HepG2 (cell line): ENCODE results near the gene CCL19. TPM values are rescaled to one million over a fixed set of nuclear protein-coding genes. Genes with fewer than 3 reads are reported as not detected.

ENCODE experiments used
- ETV5 ChIP-seq: IDR thresholded peaks from 2 replicates; pipeline ENCODE4 v1.6.1; 2018; ENCODE audit warnings: missing biosample characterization, missing genetic modification reagents, inconsistent platforms, borderline replicate concordance
- FOSL2 ChIP-seq: sonication (generic); formaldehyde crosslinking; IDR thresholded peaks from 2 replicates; pipeline ENCODE4 v1.4.0; 2020; ENCODE audit warnings: missing genetic modification reagents
- FOXC1 ChIP-seq: sonication (generic); formaldehyde crosslinking; IDR thresholded peaks from 2 replicates; pipeline ENCODE4 v1.8.0; 2022; ENCODE audit warnings: mild to moderate bottlenecking, missing genetic modification reagents, borderline replicate concordance
- GATAD1 ChIP-seq: IDR thresholded peaks from 2 replicates; pipeline ENCODE4 v1.6.1; 2016; ENCODE audit warnings: missing genetic modification reagents, missing compliant biosample characterization
- HDAC1 ChIP-seq: sonication (generic); formaldehyde crosslinking; IDR thresholded peaks from 2 replicates; pipeline ENCODE4 v1.5.1; 2020; ENCODE audit warnings: mild to moderate bottlenecking, missing genetic modification reagents
- LBX2 ChIP-seq: sonication (generic); formaldehyde crosslinking; IDR thresholded peaks from 2 replicates; pipeline ENCODE4 v1.5.0; 2020; ENCODE audit warnings: missing genetic modification reagents, mild to moderate bottlenecking, borderline replicate concordance
- MBNL3 ChIP-seq: fragments of 250-450 bp; sonication (Bioruptor Pico); conservative IDR thresholded peaks from 2 replicates; pipeline ENCODE4 v1.8.0; 2022; ENCODE audit warnings: mild to moderate bottlenecking, inconsistent platforms
- MED1 ChIP-seq: sonication (generic); formaldehyde crosslinking; IDR thresholded peaks from 2 replicates; pipeline ENCODE4 v1.4.0; 2020; ENCODE audit warnings: missing genetic modification reagents
- PHB2 ChIP-seq: fragments of 450-650 bp; IDR thresholded peaks from 2 replicates; pipeline ENCODE4 v1.6.1; 2018; ENCODE audit not compliant: partially characterized antibody
- PPARG ChIP-seq: conservative IDR thresholded peaks from 2 replicates; pipeline ENCODE4 v1.6.1; 2016; ENCODE audit warnings: missing biosample characterization, missing genetic modification reagents
- RAD51 ChIP-seq: fragments of 450-650 bp; IDR thresholded peaks from 2 replicates; pipeline ENCODE4 v1.6.1; 2016; ENCODE audit warnings: borderline replicate concordance
- RARA ChIP-seq: IDR thresholded peaks from 2 replicates; pipeline ENCODE4 v1.6.1; 2016; ENCODE audit warnings: missing genetic modification reagents, missing compliant biosample characterization
- RBAK ChIP-seq: sonication (generic); formaldehyde crosslinking; IDR thresholded peaks from 2 replicates; pipeline ENCODE4 v1.5.1; 2020; ENCODE audit warnings: mild to moderate bottlenecking, missing genetic modification reagents
- SMAD3 ChIP-seq: sonication (generic); formaldehyde crosslinking; IDR thresholded peaks from 2 replicates; pipeline ENCODE4 v1.4.0; 2020; ENCODE audit warnings: missing genetic modification reagents
- SRF ChIP-seq: IDR thresholded peaks from 2 replicates; pipeline ENCODE4 v1.6.1; 2011; ENCODE audit warnings: mild to moderate bottlenecking, low read depth, low read length, moderate library complexity
- SRSF1 ChIP-seq: fragments of 200-400 bp; formaldehyde crosslinking; optimal IDR thresholded peaks from 2 replicates; pipeline ENCODE3; 2017; ENCODE audit warnings: mild to moderate bottlenecking, low read depth, low read length, moderate library complexity
- U2AF1 ChIP-seq: fragments of 200-400 bp; formaldehyde crosslinking; optimal IDR thresholded peaks from 2 replicates; pipeline ENCODE3; 2017; ENCODE audit warnings: mild to moderate bottlenecking, low read depth, low read length
- WIZ ChIP-seq: sonication (generic); formaldehyde crosslinking; IDR thresholded peaks from 2 replicates; pipeline ENCODE4 v1.5.1; 2020; ENCODE audit warnings: mild to moderate bottlenecking, missing genetic modification reagents
- ZMAT3 ChIP-seq: sonication (generic); formaldehyde crosslinking; conservative IDR thresholded peaks from 2 replicates; pipeline ENCODE4 v1.7.0; 2021; ENCODE audit warnings: missing genetic modification reagents
- ZNF354B ChIP-seq: sonication (generic); formaldehyde crosslinking; IDR thresholded peaks from 2 replicates; pipeline ENCODE4 v1.8.0; 2022; ENCODE audit warnings: mild to moderate bottlenecking, missing genetic modification reagents
- ZNF512B ChIP-seq: sonication (generic); formaldehyde crosslinking; IDR thresholded peaks from 2 replicates; pipeline ENCODE4 v1.5.1; 2020; ENCODE audit warnings: missing genetic modification reagents, mild to moderate bottlenecking, borderline replicate concordance
- ZNF570 ChIP-seq: sonication (generic); formaldehyde crosslinking; IDR thresholded peaks from 2 replicates; pipeline ENCODE4 v1.4.0; 2020; ENCODE audit warnings: mild to moderate bottlenecking, missing genetic modification reagents, borderline replicate concordance
- ZNF615 ChIP-seq: sonication (generic); formaldehyde crosslinking; IDR thresholded peaks from 2 replicates; pipeline ENCODE4 v1.5.0; 2020; ENCODE audit warnings: mild to moderate bottlenecking, missing genetic modification reagents, borderline replicate concordance
- ZNF772 ChIP-seq: sonication (generic); formaldehyde crosslinking; IDR thresholded peaks from 2 replicates; pipeline ENCODE4 v1.5.0; 2020; ENCODE audit warnings: mild to moderate bottlenecking, missing genetic modification reagents
- ZNF780A ChIP-seq: sonication (generic); formaldehyde crosslinking; IDR thresholded peaks from 2 replicates; pipeline ENCODE4 v1.8.0; 2022; ENCODE audit warnings: mild to moderate bottlenecking, missing genetic modification reagents, moderate library complexity
- ZNF891 ChIP-seq: sonication (generic); formaldehyde crosslinking; IDR thresholded peaks from 2 replicates; pipeline ENCODE4 v1.5.0; 2020; ENCODE audit warnings: mild to moderate bottlenecking, missing genetic modification reagents
- polyA plus RNA-seq, 8 experiments: library from polyadenylated mRNA; depleted of rRNA in 3 of 8; stranded (reverse) in 7 of 8; unstranded in 1 of 8; fragments of >200 nt; fragmentation: Illumina TruSeq in 4 of 8; extraction: Trizol in 4 of 8; gene quantifications; 2 replicates each; pipeline versions ENCODE4 v1.2.1 to v1.2.3, GENCODE V29; 2011 to 2016; ENCODE audit warnings: low read depth in 4 of 8, missing spikeins in 1 of 8, mixed read lengths in 1 of 8; ENCODE audit not compliant: insufficient read depth in 1 of 8
- total RNA-seq, 5 experiments: library from RNA; depleted of rRNA; stranded (reverse); fragments of >200 nt; fragmentation: Illumina TruSeq; extraction: Trizol; gene quantifications; 2 replicates each; pipeline ENCODE4 v1.2.3, GENCODE V29; 2016; ENCODE audit warnings: low read depth in 1 of 5
- TF ChIP-seq, protein P1 (sequence below): IDR thresholded peaks from 2 replicates; pipeline ENCODE4 v1.4.0; 2020; ENCODE audit warnings: mild to moderate bottlenecking, missing genetic modification reagents

Gene CCL19
- total and polyA plus RNA-seq, 2 of the 13 experiments (the other 11 are each of a cell fraction or from before 2014, with no cell fraction given): not detected

- TF ChIP-seq ZNF772 (no peak; the same call in 1 of the 2 replicates), U2AF1 (no peak), SMAD3 (CRISPR knock-in tag) (peak; percentile 60; the same call in 1 of the 2 replicates), ETV5 (CRISPR knock-in tag) (no peak; the same call in 1 of the 2 replicates), FOSL2 (CRISPR knock-in tag) (peak; percentile 66), PPARG (CRISPR knock-in tag) (peak; percentile 99), ZNF615 (CRISPR knock-in tag) (no peak), PHB2 (no peak), ZNF354B (CRISPR knock-in tag) (no peak), MBNL3 (CRISPR knock-in tag) (no peak), RAD51 (no peak), RARA (CRISPR knock-in tag) (peak; percentile 83), ZNF780A (CRISPR knock-in tag) (no peak), ZMAT3 (CRISPR knock-in tag) (no peak), SRF (no peak), ZNF570 (CRISPR knock-in tag) (no peak), MED1 (peak; percentile 89), WIZ (CRISPR knock-in tag) (no peak), SRSF1 (no peak), ZNF891 (CRISPR knock-in tag) (no peak), LBX2 (CRISPR knock-in tag) (no peak), ZNF512B (CRISPR knock-in tag) (no peak), GATAD1 (CRISPR knock-in tag) (peak; percentile 26; the same call in 1 of the 2 replicates), RBAK (CRISPR knock-in tag) (no peak), HDAC1 (CRISPR knock-in tag) (peak; percentile 85), FOXC1 (no peak)
- TF ChIP-seq, protein P1, sequence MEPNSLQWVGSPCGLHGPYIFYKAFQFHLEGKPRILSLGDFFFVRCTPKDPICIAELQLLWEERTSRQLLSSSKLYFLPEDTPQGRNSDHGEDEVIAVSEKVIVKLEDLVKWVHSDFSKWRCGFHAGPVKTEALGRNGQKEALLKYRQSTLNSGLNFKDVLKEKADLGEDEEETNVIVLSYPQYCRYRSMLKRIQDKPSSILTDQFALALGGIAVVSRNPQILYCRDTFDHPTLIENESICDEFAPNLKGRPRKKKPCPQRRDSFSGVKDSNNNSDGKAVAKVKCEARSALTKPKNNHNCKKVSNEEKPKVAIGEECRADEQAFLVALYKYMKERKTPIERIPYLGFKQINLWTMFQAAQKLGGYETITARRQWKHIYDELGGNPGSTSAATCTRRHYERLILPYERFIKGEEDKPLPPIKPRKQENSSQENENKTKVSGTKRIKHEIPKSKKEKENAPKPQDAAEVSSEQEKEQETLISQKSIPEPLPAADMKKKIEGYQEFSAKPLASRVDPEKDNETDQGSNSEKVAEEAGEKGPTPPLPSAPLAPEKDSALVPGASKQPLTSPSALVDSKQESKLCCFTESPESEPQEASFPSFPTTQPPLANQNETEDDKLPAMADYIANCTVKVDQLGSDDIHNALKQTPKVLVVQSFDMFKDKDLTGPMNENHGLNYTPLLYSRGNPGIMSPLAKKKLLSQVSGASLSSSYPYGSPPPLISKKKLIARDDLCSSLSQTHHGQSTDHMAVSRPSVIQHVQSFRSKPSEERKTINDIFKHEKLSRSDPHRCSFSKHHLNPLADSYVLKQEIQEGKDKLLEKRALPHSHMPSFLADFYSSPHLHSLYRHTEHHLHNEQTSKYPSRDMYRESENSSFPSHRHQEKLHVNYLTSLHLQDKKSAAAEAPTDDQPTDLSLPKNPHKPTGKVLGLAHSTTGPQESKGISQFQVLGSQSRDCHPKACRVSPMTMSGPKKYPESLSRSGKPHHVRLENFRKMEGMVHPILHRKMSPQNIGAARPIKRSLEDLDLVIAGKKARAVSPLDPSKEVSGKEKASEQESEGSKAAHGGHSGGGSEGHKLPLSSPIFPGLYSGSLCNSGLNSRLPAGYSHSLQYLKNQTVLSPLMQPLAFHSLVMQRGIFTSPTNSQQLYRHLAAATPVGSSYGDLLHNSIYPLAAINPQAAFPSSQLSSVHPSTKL (CRISPR knock-in tag): peak; percentile 78
Observed at GRCh38 chr9:34644766-34645314, 46.2 kb downstream of the CCL19 start (continued).
